Embryonic facial prominence (tissue), 1 donor: ENCODE results near the gene SSUH2.
"Not testable (repeated sequence)": the region's sequence is repeated elsewhere in the genome, so short reads cannot be mapped to it uniquely, and the experiment has no call there.

Experiments
- DNase-seq: peaks from one replicate; pipeline ENCODE4 v3.0.0-alpha.2; 2016; ENCODE audit errors: extremely low spot score

The SSUH2 gene

DNA sequence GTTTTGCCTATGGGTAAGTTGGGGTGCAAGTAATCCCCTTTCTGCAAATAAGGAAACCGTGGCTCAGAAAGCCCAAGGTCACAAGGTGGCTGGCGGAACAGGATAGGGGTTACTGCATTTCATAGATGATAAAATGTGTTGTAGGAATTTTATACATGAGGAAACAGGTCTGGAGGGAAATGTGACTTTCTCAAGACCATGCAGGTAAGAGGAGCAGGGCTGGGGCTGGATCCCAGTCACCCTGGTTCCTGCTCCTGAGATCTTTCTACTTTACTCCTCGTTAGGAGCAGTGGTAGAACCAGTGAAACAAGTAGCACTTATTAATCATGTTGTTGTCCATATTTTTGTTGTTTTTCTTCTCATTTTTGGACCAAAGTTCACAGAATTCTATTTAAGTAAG is 63.2 kb downstream of the SSUH2 start:
- no peak for DNase-seq

DNA sequence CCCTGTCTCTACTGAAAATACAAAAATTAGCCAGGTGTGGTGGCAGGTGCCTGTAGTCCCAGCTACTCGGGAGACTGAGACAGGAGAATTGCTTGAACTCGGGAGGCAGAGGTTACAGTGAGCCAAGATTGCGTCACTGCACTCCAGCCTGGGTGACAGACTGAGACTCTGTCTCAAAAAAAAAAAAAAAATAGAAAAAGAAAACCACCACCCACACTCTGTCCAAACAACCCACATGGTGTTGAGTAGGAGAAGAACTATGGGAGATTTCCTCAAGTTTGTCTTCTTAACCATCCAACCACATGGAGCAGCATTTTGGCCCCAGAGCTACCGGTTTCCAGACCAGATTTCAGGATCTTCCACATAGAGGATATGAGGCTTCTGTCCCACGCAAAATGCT is 64.2 kb downstream of the SSUH2 start:
- DNase-seq: not testable (repeated sequence)

DNA sequence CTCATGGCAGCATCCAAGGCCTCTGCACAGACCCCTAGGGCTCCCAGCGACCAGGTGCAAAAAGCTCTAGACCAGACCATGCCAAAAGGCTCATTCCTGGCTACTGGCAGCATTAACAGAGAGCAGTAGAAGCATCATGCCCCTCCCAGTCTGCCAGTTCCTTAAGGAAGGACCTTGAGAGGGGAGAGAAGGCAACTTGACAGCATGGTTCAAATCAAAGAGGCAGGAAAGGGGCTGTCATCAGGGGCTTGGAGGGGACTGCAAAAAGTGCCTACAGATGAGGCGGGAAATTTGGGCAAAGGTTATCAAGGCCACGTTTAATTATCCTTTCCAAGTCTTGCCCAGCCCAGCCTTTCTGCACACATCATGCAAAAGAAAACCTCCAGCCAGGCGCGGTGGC is 64.7 kb downstream of the SSUH2 start:
- no peak for DNase-seq

DNA sequence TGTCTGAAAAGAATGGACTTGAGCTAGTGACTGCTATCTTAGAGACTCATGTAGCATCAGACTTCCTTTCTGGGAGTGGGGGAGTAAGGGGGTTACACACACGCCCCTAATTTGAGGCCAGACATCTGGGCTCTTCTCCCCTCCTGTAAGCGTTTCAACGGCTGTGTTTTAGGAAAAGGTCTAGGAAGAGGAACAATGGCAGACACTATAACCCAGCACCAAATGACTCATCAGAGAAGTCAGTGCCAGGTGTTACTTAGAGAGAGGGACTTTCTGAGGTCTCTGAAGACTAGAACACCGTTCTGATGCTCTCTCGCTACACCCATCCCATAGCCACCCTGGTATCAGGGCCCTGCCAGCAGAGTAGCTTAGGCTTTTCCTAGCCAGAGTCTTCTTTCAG is 65.5 kb downstream of the SSUH2 start:
- no peak for DNase-seq

- DNase-seq: no peak
Measured at GRCh38 chr3:8578282-8578681, 66.3 kb downstream of the SSUH2 start.

DNA sequence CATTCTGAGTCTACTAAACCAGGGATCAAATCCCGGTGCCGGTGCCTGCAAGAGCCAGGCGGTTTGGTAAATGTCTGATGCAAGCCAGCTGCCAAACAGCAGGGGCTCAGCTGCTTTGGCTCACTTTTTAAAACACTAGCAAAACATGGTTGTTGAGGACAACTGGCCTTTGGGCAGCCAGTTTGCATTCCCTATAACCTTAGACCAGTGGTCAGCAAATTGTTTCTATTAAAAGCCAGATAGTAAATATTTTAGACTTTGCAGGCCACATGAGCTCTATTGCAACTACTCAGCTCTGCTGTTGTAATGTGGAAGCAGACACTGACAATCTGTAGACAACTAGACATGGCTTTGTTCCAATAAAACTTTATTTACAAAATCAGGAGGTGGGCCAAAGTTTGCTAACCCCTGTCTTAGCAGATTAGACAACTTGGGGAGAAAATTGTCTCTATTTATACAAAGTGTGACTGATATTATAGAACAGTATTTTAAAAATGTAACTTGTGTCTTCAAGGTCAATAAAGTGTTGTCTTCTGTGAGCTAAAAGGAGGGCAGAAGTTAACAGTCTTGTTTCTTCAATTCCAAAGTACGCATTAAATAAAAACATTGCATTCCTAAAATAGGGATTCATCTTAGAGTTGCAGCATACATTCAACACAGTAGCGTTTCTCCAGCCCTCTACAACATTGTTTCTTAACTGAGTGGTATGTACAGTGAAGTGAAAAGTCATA is 67.6 kb downstream of the SSUH2 start:
- DNase-seq: no peak

GRCh38 chr3:8576436-8576835 is 68.2 kb downstream of the SSUH2 start:
- DNase-seq: no peak

DNA sequence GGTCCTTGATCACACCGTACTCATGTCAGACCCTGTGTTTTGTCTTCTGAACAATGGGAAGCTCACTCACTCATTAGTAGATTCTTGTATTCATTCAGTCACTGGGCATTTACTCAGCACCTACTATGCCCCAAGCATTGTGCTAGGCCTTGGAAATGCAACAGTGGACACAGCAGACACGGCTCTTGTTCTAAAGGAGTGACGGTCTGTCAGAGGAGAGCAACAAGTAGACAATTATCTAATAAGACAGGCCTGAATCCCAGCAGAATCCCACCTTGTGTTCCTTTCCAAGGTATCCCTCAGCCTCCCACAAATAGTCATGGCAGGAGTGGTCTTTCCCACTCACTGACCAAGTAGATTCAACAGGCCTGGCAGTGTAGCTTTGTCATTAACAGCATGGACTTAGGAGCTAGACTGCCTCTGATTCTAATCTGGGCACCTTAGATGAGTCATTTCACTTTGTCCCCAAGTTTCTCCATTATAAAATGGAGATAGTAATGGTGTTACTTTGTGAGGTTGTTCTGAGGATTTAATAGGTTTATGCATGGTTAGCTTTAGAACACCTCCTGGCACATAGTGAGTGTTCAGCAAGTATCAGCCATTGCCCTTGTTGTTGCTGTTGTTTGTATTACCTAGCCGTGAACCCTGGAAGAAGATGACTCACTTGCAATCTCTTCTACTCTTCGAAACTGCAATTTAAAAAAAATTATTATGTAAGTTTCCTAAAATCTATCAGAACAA is 69.1 kb downstream of the SSUH2 start:
- DNase-seq: no peak

DNA sequence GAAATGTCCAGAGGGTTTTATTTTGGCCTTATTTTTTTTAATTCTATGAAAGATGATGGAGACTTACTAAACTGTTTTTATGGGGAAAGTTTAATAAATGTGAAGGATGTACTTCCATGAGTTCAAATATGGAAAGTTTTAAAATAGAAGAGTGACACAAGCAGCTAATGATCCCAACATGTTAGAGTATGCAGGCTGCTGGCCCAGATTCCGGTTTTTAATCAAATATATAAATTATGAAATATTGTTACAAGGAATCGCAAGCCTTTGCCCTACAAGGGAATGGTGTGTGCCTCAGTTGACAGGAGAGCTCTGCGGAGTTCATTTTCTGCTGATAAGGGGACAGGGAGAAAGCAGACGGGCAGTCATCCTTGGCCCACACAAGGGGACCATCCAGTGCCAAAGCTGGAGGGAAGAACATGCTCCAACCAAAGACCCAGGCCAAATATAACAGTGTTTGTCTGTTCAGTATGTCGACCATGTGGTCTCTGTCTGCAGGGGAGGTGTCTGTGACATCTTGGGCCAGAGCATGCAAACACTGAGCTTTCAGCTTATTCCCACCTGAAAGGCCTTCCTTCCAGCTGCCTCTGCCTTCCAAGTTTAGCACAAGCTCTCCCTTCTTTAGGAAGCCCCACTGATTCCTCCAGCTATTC is 69.8 kb downstream of the SSUH2 start:
- DNase-seq: no peak

DNA sequence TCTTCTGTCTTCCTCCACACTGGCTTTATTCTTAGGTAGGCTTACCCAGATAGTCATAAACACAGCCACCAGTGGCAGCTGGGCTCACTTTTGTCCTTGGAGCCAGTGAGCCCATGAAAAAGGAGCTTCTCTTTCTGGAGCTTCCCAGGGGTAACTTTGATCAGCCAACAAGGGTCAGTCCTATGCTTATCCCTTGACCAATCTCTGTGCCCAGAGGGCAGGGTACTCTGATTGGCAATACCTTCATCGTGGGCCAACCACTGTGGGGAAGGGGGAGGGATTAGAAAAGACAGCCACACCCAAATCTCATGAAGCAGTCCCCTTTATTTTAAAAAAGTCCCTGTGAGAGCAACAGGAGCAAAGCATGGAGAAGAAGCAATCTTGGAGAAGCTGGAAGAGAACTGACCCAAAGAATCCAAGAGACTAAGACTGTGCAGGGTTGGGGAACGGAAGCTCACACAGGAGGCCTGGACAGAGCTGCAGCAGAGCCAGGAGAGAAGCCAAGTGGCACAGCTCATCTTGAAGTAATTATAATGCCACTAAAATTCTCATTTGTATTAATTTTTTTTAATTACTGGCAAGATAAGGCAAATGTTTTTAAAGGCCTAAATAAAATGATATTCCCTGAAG is 70.4 kb downstream of the SSUH2 start:
- no peak for DNase-seq

GRCh38 chr3:8573342-8573926 is 71.2 kb downstream of the SSUH2 start:
- DNase-seq: no peak

DNA sequence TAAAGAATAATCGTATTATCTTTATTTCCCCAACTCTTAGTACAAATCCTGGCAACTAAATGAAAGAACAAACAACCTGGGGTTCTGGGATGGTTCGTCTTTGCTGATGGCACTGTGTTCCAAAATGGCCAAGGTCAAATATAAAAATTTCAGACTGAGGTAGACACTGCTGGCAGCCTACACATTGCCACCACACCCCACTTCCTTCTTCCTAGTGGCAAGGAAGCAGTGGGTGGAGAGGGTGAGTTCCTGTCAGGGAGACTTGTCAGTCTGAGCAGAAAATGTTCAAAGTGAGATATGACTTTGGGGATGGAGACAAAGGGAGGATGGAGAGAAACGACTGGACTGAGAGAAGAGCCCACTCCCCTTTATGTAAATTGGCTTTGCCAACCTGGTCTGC is 73.3 kb downstream of the SSUH2 start:
- no peak for DNase-seq
